ENCODE results near the gene RALGPS1.

The RALGPS1 gene

DNA sequence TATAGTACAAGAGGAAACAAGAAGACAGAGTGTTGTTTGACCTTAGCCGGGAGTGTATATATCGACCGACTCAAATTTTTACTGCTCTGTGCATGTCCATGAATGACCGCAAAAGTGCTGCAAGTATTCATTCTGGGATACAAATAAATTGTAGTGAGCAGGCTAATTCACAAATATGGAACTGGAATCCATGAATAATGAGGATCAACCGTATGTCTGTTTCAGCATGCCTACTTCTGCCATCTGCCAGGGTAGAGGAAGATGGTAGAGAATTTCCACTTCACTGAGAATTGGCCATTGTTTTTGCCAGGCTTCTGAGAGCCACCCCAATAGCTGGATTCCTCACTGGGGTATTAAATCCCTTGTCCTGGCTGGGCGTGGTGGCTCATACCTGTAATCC, 8.5 kb upstream of the RALGPS1 start:
- DNase-seq (ENCODE audit: low read depth) = no peak

DNA sequence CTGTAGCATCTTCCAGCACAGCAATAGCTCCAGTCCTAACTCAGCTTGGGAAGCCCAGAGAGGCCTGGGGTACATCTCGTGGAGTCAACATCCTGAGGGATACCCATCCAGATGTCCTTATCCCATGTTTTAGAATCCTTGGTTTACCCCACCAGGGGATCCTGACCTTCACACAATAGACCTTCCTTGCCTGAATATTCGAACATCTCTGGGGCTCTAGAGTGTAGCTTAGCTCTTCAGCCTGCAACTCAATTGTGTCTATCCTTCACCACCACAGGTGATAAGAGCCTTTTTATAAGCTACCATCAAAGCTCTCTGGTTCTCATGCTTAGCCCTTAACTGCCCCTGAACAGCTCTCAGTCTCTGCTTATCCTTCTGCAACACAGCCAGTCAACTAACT, 7.5 kb upstream of the RALGPS1 start:
- no peak for DNase-seq (ENCODE audit: low read depth)

DNA sequence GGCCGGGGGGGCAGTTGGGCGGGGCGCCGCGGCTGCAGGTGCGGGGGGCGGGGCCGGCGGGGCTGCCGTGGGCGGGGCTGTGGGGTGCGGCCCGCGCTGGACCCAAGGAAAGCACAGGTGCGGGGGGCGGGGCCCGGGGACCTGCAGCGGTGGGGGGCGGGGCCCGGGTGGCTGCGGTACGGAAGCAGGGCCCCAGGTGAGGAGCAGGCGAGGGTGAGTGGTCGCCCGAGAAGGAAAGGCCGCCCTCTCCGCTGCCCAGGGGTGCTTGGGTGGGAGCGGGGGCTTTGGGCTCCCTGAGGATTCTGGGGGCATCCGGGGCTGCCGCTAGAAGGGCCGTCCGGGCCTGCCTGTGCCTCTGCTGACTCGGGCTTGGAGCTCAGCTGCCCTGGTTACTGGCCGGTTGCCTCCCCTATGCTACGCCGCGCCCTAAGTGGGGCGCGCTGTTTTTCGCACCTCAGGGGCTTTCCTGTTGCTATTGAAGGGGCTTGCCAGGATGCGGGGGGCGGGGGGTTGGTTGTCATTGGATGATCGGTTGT, 767 bp downstream of the RALGPS1 start:
- DNase-seq (ENCODE audit: low read depth) = peak; percentile 53

GRCh38 chr9:126915846-126916543, 1.4 kb downstream of the RALGPS1 start:
- DNase-seq (ENCODE audit: low read depth) = no peak

- DNase-seq (ENCODE audit: low read depth) = no peak
Measured at GRCh38 chr9:126916909-126917308, 2.3 kb downstream of the RALGPS1 start.

GRCh38 chr9:126919193-126919592, 4.6 kb downstream of the RALGPS1 start:
- no peak for DNase-seq (ENCODE audit: low read depth)

GRCh38 chr9:126925876-126926275, 11.3 kb downstream of the RALGPS1 start:
- DNase-seq (ENCODE audit: low read depth) = no peak

GRCh38 chr9:126926364-126926763, 11.8 kb downstream of the RALGPS1 start:
- DNase-seq (ENCODE audit: low read depth) = no peak

DNA sequence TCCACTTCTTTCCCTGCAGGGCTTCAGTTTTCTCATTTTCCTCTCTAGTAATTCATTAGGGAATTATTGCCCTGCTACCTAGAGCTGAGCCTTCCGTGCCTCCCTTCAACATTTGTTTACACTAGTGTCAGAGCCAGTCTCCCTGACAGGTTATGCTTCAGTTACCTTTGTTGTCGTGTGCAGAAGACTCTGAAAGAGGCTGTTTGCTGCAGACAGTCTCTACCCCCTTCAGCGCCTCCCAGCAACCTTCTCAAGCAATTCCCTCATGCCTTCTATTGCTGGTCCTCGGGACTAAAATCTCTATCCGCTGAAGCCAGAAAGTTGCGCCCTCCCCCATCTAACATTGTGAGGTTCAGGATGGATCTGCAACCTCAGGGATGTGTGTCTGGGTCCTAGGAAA, 12.8 kb downstream of the RALGPS1 start:
- DNase-seq (ENCODE audit: low read depth) = no peak

- no peak for DNase-seq (ENCODE audit: low read depth)
Measured at GRCh38 chr9:126932871-126933321, 18.3 kb downstream of the RALGPS1 start.

GRCh38 chr9:126933334-126933980, 18.9 kb downstream of the RALGPS1 start:
- DNase-seq (ENCODE audit: low read depth) = no peak

GRCh38 chr9:126934441-126934840, 19.9 kb downstream of the RALGPS1 start:
- no peak for DNase-seq (ENCODE audit: low read depth)

GRCh38 chr9:126935630-126936029, 21.0 kb downstream of the RALGPS1 start:
- no peak for DNase-seq (ENCODE audit: low read depth)

DNA sequence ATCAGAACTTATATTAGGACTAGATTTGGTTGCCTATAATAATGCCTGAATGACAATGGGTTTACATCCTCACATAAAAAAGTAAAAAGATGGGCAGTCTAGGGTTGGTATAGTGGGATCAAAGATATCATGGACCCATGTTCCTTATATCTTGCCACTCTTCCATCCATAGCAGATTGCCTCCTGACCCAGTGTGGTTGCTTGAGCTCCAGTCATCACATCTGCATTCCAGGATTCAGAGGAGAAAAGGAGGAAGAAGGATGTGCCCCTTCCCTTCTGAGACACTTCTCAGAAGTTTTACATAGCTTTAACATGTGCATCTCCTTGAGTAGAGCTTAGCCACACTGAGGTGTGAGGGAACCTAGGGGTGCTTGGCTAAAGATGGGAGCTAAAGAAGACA, 22.9 kb downstream of the RALGPS1 start:
- DNase-seq (ENCODE audit: low read depth) = no peak

- DNase-seq (ENCODE audit: low read depth) = no peak
Measured at GRCh38 chr9:126938327-126938726, 23.7 kb downstream of the RALGPS1 start.

- DNase-seq (ENCODE audit: low read depth) = no peak
Measured at GRCh38 chr9:126939821-126940221, 25.2 kb downstream of the RALGPS1 start.

GRCh38 chr9:126942399-126942798, 27.8 kb downstream of the RALGPS1 start:
- DNase-seq (ENCODE audit: low read depth) = no peak

- no peak for DNase-seq (ENCODE audit: low read depth)
Measured at GRCh38 chr9:126945682-126946081, 31.1 kb downstream of the RALGPS1 start.

DNA sequence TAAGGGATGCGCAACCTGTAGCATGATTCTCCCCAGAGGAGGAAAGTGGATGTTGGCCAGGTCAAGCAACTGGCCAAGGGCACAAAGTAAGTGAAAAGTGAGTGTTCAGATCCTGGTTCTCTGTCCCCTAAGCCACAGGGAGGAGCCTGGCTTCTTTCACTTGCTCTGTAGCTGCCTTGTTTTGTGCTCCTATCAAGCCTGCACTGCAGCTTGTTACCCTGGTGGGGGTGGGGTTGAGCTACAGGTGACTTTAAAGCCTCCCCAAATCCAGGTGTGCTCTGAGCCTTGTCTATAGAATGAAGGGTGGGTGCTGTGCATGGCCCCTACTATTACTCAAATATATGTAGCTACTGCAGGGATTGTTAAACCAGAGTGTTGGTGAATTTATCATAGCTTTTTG, 32.9 kb downstream of the RALGPS1 start:
- no peak for DNase-seq (ENCODE audit: low read depth)

DNA sequence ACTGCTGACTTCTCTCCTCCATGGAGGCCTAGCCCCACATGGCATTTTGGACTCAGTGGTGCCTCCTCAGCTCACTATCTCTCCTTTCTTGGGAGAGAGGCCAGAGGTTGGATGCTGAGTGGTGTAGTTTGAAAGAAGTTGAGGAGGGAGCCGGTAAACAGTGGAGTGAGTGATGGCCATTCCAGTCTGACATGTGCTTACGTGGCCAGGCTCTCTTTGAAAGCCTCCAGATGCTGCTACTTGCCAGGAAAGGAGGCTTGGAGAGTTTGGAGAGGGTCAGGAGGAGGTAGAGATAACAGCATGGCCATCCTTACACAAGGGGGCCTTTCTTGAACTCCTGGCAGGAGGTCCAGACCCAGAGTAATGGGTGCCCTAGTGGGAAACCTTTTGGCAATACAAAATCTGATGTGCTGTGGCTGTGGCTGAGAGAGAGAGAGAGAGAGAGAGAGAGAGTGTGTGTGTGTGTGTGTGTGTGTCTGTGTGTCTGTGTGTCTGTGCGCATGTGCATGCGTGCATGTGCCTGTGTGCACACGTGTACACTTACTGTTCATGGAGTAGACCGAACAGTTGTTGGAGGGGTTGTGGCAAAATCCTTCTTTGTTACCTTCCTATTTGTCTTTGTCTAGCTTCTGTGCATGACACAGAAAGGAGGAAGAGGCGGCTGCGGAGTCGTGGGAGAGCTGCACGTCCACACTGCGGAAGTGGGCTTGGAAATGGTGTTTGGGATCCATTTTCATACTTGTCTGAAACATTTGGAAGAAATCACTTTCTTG, 37.8 kb downstream of the RALGPS1 start:
- DNase-seq (ENCODE audit: low read depth) = no peak

- DNase-seq (ENCODE audit: low read depth) = no peak
Measured at GRCh38 chr9:126953041-126953809, 38.6 kb downstream of the RALGPS1 start.

GRCh38 chr9:126955811-126956210, 41.2 kb downstream of the RALGPS1 start:
- no peak for DNase-seq (ENCODE audit: low read depth)

Measured in T-helper 22 cell (primary cell).